ENCODE data around the gene ALDH3B1. TPM values are rescaled to one million over a fixed set of nuclear protein-coding genes. Genes with fewer than 3 reads are reported as not detected.

ALDH3B1 gene
- total RNA-seq, 1 donor from 2014 or later = 1.7 TPM

- Mint-ChIP-seq H3K27me3 (no peaks in the 10 kb centered on the region), H3K27ac (peak overlapping the region; percentile 65), H3K9me3 (peaks cover 5% of the 10 kb centered on the region), H3K4me1 (ENCODE audit: unreplicated experiment) (peaks cover 21% of the 10 kb centered on the region), H3K36me3 (peaks cover 18% of the 10 kb centered on the region), H3K4me3 (peak overlapping the region; percentile 99)
- TF ChIP-seq, protein P1, sequence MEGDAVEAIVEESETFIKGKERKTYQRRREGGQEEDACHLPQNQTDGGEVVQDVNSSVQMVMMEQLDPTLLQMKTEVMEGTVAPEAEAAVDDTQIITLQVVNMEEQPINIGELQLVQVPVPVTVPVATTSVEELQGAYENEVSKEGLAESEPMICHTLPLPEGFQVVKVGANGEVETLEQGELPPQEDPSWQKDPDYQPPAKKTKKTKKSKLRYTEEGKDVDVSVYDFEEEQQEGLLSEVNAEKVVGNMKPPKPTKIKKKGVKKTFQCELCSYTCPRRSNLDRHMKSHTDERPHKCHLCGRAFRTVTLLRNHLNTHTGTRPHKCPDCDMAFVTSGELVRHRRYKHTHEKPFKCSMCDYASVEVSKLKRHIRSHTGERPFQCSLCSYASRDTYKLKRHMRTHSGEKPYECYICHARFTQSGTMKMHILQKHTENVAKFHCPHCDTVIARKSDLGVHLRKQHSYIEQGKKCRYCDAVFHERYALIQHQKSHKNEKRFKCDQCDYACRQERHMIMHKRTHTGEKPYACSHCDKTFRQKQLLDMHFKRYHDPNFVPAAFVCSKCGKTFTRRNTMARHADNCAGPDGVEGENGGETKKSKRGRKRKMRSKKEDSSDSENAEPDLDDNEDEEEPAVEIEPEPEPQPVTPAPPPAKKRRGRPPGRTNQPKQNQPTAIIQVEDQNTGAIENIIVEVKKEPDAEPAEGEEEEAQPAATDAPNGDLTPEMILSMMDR (conservative IDR thresholded peaks at IDR 0.05) = no peak
- no peak for DNase-seq (ENCODE audit: extremely low spot score, unreplicated experiment)
Measured at GRCh38 chr11:68028802-68029545, 18.8 kb downstream of the ALDH3B1 start.

DNA sequence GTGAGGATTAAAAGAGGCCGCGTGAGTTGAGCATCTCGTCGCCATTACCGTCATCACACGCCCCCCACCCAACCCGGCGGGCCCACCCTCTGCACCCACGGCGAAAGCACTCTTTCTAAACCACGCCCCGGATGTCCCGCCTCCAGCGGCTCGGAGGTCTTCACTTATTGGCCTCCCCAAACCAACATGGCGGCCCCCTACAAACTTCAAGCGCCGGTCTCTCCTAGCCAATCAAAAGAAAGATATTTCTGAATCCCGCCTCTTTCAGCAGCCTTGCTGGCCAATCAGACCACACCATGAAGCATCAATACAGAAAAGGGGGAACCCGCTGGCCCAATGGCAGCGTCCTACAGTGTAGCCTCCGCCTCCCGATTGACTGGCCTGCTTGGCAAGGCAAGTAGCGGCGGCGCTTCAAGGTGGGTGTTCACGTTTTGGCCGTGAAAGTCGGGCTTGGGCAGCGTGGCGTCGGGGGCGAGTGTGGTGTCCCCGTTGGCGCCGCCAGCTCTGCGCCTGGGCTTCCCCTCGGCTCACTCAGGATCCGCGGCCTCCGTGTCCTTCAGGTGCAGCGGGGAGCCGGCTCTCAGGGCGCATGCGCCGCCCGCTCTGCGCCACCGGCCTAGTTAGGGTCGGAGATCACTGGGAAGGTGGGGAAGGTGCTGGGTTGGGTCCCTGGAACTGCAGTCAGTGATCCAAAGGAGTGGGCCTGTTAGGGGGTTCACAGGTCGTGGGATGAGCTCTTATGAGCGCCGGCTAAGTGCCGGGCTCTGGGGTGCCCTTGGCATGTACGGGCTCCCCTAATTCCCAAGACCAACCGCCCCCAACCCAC lies 20.4 kb downstream of the ALDH3B1 start, which contains the start of gene NDUFS8:
Gene NDUFS8 (plus strand): TSS at position 364 of the 826 bp plus-strand sequence. CDS start 1,471 bp downstream, outside the sequence.
- H3K4me3 Mint-ChIP-seq = peak within 1 kb of the TSS; percentile 99
- peaks cover 10% of the 10 kb centered on the region for H3K36me3 Mint-ChIP-seq
- H3K9me3 Mint-ChIP-seq = no peaks in the 10 kb centered on the region
- peaks cover 21% of the 10 kb centered on the region for H3K4me1 Mint-ChIP-seq (ENCODE audit: unreplicated experiment)
- H3K27ac Mint-ChIP-seq = peak within 1 kb of the TSS; percentile 96
- DNase-seq (ENCODE audit: extremely low spot score, unreplicated experiment) = peak; percentile 92
- TF ChIP-seq, protein P1 (conservative IDR thresholded peaks at IDR 0.05) = no peak
- no peaks in the 10 kb centered on the region for H3K27me3 Mint-ChIP-seq

DNA sequence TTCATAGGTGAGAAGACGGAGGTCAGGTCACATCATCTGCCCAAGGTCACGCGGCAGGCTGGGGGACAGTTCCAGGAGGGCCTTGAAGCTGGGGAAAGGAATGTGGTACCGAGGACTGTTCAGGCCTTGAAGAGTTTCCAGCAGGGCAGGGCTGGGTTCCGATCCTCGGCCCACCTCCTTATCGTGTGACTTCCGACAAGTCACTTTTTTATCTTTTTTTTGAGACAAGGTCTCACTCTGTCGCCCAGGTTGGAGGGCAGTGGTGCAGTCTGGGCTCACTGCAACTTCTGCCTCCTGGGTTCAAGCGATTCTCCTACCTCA lies 21.0 kb downstream of the ALDH3B1 start:
- Mint-ChIP-seq H3K4me3 (peak overlapping the region; percentile 99), H3K27ac (peak overlapping the region; percentile 96), H3K9me3 (no peaks in the 10 kb centered on the region), H3K36me3 (peaks cover 7% of the 10 kb centered on the region), H3K27me3 (no peaks in the 10 kb centered on the region), H3K4me1 (ENCODE audit: unreplicated experiment) (peaks cover 21% of the 10 kb centered on the region)
- DNase-seq (ENCODE audit: extremely low spot score, unreplicated experiment) = no peak
- TF ChIP-seq, protein P1 (conservative IDR thresholded peaks at IDR 0.05) = no peak

DNA sequence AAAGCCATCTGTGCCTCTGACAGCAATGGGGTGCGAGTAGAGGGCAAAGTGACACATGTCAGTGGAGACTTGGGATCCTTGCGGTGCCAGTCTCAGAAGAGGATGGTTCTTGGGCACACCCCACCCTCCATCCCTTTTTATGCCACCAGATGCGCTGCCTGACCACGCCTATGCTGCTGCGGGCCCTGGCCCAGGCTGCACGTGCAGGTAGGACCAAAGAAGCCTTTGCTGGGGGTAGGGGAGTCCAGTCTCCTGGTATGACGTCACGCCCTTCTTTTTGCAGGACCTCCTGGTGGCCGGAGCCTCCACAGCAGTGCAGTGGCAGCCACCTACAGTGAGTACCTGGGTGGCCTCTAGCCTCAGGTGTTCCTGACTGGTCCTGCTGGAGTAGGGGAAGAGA lies 21.9 kb downstream of the ALDH3B1 start:
- Mint-ChIP-seq H3K27ac (peak overlapping the region; percentile 96), H3K9me3 (no peaks in the 10 kb centered on the region), H3K4me1 (ENCODE audit: unreplicated experiment) (peaks cover 21% of the 10 kb centered on the region), H3K36me3 (peaks cover 4% of the 10 kb centered on the region), H3K4me3 (peak overlapping the region; percentile 99), H3K27me3 (no peaks in the 10 kb centered on the region)
- no peak for DNase-seq (ENCODE audit: extremely low spot score, unreplicated experiment)
- TF ChIP-seq, protein P1 (conservative IDR thresholded peaks at IDR 0.05) = no peak

DNA sequence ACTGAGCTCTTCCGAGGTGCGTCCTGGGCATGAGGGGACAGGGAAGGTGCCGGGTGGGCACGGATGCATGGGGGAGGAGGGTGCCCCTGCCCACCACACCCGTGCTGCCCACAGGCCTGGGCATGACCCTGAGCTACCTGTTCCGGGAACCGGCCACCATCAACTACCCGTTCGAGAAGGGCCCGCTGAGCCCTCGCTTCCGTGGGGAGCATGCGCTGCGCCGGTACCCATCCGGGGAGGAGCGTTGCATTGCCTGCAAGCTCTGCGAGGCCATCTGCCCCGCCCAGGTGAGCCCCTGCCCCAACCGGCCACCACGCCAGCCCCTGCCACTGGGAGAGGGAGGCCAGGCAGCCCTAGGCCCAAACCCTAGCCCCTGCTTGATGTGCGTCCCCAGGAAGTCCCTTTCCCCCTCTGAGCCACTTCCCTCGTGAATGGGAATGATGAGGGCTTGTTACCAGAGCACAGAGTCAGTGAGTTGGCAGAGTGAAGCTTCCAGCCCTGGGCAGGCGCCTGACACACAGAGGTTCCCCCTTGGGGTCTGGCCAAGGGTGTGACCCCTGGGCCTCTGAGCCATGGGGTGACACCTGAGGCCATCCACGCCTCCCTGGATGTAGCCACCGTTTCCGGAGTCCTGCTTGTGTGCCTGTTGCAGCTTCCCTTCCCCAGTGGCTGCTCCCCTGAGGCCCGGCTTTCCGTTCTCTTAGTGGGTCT lies 23.0 kb downstream of the ALDH3B1 start:
- H3K27ac Mint-ChIP-seq = no peak overlapping the region
- H3K9me3 Mint-ChIP-seq = no peaks in the 10 kb centered on the region
- H3K4me1 Mint-ChIP-seq (ENCODE audit: unreplicated experiment) = peaks cover 21% of the 10 kb centered on the region
- TF ChIP-seq, protein P1 (conservative IDR thresholded peaks at IDR 0.05) = no peak
- H3K36me3 Mint-ChIP-seq = peaks cover 4% of the 10 kb centered on the region
- no peak for DNase-seq (ENCODE audit: extremely low spot score, unreplicated experiment)
- H3K27me3 Mint-ChIP-seq = no peaks in the 10 kb centered on the region
- H3K4me3 Mint-ChIP-seq = peak overlapping the region; percentile 64

Data from type B pancreatic cell (in vitro differentiated cells).